ENCODE results near the gene PCDHGA3. TPM values are rescaled to one million over a fixed set of nuclear protein-coding genes. Genes with fewer than 3 reads are reported as not detected.
A peak's percentile ranks its signal among the peaks of the same experiment; 100 is the strongest.
"Not testable (repeated sequence)": the region's sequence is repeated elsewhere in the genome, so short reads cannot be mapped to it uniquely, and the experiment has no call there.

The PCDHGA3 gene
- total RNA-seq, 4 donors from 2014 or later = 0.45 to 1.5 (median 0.52) TPM

GRCh38 chr5:141326088-141326854, 17.4 kb upstream of the PCDHGA3 start:
- intact Hi-C loops (cut with DNase I) = no loop called here
- DNase-seq = no peak
- TF ChIP-seq, protein P1, sequence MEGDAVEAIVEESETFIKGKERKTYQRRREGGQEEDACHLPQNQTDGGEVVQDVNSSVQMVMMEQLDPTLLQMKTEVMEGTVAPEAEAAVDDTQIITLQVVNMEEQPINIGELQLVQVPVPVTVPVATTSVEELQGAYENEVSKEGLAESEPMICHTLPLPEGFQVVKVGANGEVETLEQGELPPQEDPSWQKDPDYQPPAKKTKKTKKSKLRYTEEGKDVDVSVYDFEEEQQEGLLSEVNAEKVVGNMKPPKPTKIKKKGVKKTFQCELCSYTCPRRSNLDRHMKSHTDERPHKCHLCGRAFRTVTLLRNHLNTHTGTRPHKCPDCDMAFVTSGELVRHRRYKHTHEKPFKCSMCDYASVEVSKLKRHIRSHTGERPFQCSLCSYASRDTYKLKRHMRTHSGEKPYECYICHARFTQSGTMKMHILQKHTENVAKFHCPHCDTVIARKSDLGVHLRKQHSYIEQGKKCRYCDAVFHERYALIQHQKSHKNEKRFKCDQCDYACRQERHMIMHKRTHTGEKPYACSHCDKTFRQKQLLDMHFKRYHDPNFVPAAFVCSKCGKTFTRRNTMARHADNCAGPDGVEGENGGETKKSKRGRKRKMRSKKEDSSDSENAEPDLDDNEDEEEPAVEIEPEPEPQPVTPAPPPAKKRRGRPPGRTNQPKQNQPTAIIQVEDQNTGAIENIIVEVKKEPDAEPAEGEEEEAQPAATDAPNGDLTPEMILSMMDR (IDR thresholded peaks at IDR 0.05) = peak in 2 of 6 experiments; percentile 23 to 39
- peak in 1 of 4 donors; percentile 20 for TF ChIP-seq POLR2A (IDR thresholded peaks at IDR 0.05)

DNA sequence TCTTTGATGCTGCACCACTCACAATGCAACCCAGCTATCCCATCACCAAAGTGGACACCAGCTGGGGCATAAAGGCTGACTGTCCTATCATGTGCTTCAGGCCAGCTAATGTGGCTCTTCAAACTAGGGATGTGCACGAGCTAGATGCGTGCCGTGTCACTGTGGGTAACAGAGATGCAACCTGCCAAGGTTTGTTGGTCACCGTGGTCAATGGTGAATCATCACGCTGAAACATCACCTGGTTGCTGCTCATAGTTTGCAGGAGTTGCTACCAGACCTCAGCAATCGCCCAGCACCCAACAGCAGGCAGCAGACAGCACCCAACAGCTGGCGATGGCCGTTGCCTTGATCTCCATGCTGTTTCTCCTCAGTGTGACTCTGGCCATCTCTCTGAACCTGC, 15.4 kb upstream of the PCDHGA3 start:
- H3K27me3 ChIP-seq = peaks cover 0 to 62% (median 0%) of the 10 kb centered on the region in 4 donors
- no peak overlapping the region for H3K4me3 ChIP-seq
- no peaks in the 10 kb centered on the region for H3K4me1 ChIP-seq
- intact Hi-C loops (cut with DNase I) = no loop called here
- TF ChIP-seq POLR2A (IDR thresholded peaks at IDR 0.05) = no peak
- TF ChIP-seq, protein P1 (IDR thresholded peaks at IDR 0.05) = no peak
- 60 to 82% methylated on average over 1 to 6 of the region's 8 CpGs for WGBS, 2 donors
- H3K27ac ChIP-seq = no peak overlapping the region
- H3K9me3 ChIP-seq = peaks cover 0 to 77% (median 24%) of the 10 kb centered on the region in 3 donors
- no peak for DNase-seq
- no peaks in the 10 kb centered on the region for H3K36me3 ChIP-seq

More at GRCh38 chr5:141326088-141326854, 17.4 kb upstream of the PCDHGA3 start:
- peaks cover 0 to 43% (median 0%) of the 10 kb centered on the region in 4 donors for H3K27me3 ChIP-seq
- H3K36me3 ChIP-seq = no peaks in the 10 kb centered on the region
- H3K9me3 ChIP-seq = peaks cover 0 to 75% (median 14%) of the 10 kb centered on the region in 3 donors
- H3K4me1 ChIP-seq = peaks cover 0 to 2% (median 0%) of the 10 kb centered on the region in 3 donors
- WGBS, 2 donors = 18 to 30% methylated on average over 26 to 27 of the region's 27 CpGs
- peak overlapping the region; percentile 2 to 58 (median 29) for H3K4me3 ChIP-seq
- H3K27ac ChIP-seq = peak overlapping the region in 2 of 4 donors; percentile 51

DNA sequence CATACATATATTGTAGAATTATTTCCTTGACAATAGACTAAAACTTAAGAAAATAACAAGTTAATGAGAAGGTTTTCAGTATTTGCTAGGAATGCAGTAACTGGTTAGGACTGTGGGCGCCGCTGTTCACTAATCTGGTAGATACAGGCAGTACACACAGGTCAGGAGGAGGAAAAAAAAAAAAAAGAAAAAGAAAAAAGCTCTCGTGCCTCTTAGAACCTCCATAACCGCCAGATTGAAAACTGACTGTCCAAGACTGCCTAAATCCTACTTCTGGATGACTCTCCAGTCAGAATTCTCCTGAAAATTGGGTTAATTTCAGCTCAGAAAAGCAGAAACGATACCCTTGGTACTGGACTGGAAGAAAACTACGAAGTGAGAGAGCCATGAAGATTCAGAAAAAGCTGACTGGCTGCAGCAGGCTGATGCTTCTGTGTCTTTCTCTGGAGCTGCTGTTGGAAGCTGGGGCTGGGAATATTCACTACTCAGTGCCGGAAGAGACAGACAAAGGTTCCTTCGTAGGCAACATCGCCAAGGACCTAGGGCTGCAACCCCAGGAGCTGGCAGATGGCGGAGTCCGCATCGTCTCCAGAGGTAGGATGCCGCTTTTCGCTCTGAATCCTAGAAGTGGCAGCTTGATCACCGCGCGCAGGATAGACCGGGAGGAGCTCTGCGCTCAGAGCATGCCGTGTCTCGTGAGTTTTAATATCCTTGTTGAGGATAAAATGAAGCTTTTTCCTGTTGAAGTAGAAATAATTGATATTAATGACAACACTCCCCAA, 13.1 kb upstream of the PCDHGA3 start, which contains the start of gene PCDHGA1:
Gene PCDHGA1 (plus strand): TSS at position 216 of the 782 bp plus-strand sequence.
- Histone ChIP-seq H3K27ac (no peak within 1 kb of the TSS), H3K9me3 (peaks cover 0 to 84% (median 38%) of the 10 kb centered on the region in 3 donors)
- no peak for DNase-seq

DNA sequence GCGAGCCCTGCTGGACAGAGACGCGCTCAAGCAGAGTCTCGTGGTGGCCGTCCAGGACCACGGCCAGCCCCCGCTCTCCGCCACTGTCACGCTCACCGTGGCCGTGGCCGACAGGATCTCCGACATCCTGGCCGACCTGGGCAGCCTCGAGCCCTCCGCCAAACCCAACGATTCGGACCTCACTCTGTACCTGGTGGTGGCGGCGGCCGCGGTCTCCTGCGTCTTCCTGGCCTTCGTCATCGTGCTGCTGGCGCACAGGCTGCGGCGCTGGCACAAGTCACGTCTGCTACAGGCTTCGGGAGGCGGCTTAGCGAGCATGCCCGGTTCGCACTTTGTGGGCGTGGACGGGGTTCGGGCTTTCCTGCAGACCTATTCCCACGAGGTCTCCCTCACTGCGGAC, 11.1 kb upstream of the PCDHGA3 start:
- DNase-seq; H3K27ac ChIP-seq; H3K4me3 ChIP-seq; H3K36me3 ChIP-seq; intact Hi-C loops (cut with DNase I); H3K4me1 ChIP-seq: not testable (repeated sequence)
- 50 to 55% methylated on average over 2 to 15 of the region's 39 CpGs for WGBS, 2 donors
- peaks cover 0 to 86% (median 0%) of the 10 kb centered on the region in 4 donors for H3K27me3 ChIP-seq
- H3K9me3 ChIP-seq = peaks cover 0 to 71% (median 38%) of the 10 kb centered on the region in 3 donors

More for the DNA sequence above, 13.1 kb upstream of the PCDHGA3 start, which contains the start of gene PCDHGA1:
- Histone ChIP-seq H3K4me1 (no peaks in the 10 kb centered on the region), H3K4me3 (peak within 1 kb of the TSS in 1 of 4 donors; percentile 30), H3K27me3 (peaks cover 0 to 81% (median 0%) of the 10 kb centered on the region in 4 donors), H3K36me3 (no peaks in the 10 kb centered on the region)
- 24 to 33% methylated on average over 20 to 21 of the region's 21 CpGs for WGBS, 2 donors
- TF ChIP-seq, protein P1 (IDR thresholded peaks at IDR 0.05) = peak in 1 of 6 experiments; percentile 30
- no peak for TF ChIP-seq POLR2A (IDR thresholded peaks at IDR 0.05)
- intact Hi-C loops (cut with DNase I) = no loop called here

DNA sequence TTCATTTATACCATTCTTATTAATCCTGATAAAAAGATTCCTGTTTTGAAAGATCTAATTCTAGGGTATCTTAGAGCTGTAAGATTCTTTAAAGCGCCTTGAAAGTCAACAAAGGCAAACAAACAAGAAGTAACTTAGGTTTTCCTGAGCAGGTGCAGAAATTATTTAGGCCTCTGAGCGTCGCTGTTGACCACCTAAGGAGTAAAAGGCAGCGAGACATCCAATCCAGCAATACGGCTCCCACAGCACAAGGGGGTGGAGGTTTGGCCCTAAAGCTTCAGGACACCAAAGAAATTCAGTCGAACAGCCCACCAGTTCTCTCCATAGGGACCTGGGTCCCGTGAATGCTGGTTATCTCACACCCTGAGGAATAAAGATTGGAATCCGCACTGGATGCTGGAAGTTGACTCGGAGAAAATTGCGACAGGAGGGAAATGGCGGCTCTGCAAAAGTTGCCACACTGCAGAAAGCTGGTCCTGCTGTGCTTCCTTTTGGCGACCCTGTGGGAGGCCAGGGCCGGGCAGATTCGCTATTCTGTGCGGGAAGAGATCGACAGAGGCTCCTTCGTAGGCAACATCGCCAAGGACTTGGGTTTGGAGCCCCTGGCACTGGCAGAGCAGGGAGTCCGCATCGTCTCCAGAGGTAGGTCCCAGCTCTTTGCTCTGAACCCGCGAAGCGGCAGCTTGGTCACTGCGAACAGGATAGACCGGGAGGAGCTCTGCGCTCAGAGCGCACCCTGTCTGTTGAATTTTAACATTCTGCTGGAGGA, 4.9 kb upstream of the PCDHGA3 start, which contains the start of gene PCDHGA2:
Gene PCDHGA2 (plus strand): TSS at position 223 of the 769 bp plus-strand sequence.
- H3K36me3 ChIP-seq = no peaks in the 10 kb centered on the region
- no peak for DNase-seq
- peaks cover 0 to 70% (median 47%) of the 10 kb centered on the region in 3 donors for H3K9me3 ChIP-seq
- 27 to 28% methylated on average over 18 to 24 of the region's 27 CpGs for WGBS, 2 donors
- peak within 1 kb of the TSS in 3 of 4 donors; percentile 22 to 46 (median 34) for H3K4me3 ChIP-seq
- intact Hi-C loops (cut with DNase I) = no loop called here
- peaks cover 0 to 63% (median 0%) of the 10 kb centered on the region in 4 donors for H3K27me3 ChIP-seq
- H3K27ac ChIP-seq = no peak within 1 kb of the TSS
- peaks cover 0 to 7% (median 0%) of the 10 kb centered on the region in 3 donors for H3K4me1 ChIP-seq
- no peak for TF ChIP-seq POLR2A (IDR thresholded peaks at IDR 0.05)
- TF ChIP-seq, protein P1 (IDR thresholded peaks at IDR 0.05) = peak in 4 of 6 experiments; percentile 10 to 40 (median 18)

GRCh38 chr5:141340781-141341354, 2.8 kb upstream of the PCDHGA3 start:
- Histone ChIP-seq H3K9me3 (peaks cover 0 to 79% (median 55%) of the 10 kb centered on the region in 3 donors), H3K27me3 (peaks cover 0 to 64% (median 0%) of the 10 kb centered on the region in 4 donors)
- H3K27ac ChIP-seq; H3K4me3 ChIP-seq; DNase-seq; intact Hi-C loops (cut with DNase I); H3K36me3 ChIP-seq; H3K4me1 ChIP-seq: not testable (repeated sequence)
- WGBS, 2 donors = 85 to 87% methylated on average over 7 to 13 of the region's 45 CpGs
